GM18873 (cell line): ENCODE results near the gene BARHL1.

Source experiments
- ATAC-seq: cut with Tn5 transposase; IDR thresholded peaks from one replicate; pipeline ENCODE4 v1.9.1; 2021; ENCODE audit warnings: mild to moderate bottlenecking, moderate library complexity, moderate number of reproducible peaks; ENCODE audit not compliant: unreplicated experiment, low FRiP score

BARHL1 gene

DNA sequence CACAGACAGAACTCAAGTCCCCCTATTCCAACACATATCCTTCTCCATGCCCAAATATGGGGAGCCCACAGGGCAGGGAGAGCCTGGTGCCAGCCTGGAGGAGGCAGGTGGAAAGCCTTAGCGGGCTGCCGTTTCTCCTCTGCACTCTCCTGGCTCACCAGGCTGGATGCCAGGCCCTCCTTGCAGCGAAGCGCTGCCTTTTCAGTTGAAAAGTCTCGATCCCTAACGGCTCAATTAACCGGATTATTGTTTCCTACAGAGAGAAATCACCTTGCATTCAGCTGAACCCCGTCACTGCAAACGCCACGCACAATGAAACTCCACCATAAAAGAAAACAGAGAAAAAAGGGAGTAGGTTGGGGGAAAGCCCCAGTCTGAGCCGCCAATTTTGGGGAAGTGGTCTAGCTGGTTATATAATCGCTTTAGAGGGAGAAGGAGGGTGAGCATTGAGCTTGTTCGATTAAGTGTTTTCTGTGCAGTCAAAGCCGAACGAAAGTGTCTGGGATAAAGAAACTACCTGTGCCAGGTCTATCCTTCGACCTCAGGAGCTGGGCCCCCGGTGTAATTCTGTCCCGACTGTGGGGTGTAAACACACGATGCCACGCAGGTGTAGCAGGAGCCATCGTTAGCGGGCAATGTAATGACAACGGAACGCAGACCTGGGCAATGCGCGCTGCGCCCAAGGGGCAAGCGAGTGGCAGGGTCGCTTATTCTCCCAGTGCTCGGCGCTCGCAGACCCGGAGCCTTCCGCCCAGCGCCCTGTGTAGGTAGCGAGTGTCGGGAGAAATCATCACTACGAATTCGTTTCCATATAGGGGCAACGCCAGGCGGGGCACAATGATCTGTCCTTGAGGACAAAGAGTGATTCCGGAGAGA is 3.8 kb downstream of the BARHL1 start:
- no peak for ATAC-seq

DNA sequence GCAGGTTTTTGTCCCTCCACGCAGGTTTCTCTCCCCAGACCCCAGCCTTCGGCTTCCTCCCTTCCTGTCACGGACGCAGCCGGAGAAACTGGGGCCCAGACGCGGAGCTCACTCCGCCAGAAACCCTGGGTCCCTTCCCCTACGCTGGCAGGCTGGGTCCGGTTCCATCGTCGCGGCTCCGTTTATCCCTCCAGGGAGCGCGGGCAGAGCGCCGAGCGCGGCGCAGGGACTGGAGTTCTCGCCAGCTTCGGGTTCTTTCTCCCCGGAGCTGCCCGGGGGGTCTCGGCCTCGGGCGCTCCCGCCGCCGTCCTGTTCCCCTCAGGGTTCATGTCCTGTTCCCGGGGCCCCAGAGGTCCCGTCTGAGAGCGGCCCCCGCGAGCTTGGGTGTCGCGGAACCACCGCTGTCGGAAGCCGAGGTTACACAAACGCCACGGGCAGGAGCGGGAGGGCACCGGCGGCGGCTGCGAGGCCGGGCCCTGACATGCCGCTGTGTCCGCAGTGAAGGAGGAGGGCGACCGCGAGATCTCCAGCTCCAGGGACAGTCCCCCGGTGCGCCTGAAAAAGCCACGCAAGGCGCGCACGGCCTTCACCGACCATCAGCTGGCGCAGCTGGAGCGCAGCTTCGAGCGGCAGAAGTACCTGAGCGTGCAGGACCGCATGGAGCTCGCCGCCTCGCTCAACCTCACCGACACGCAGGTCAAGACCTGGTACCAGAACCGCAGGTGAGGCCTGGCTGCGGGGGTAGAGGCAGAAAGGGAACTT is 4.6 kb downstream of the BARHL1 start:
- ATAC-seq = no peak

DNA sequence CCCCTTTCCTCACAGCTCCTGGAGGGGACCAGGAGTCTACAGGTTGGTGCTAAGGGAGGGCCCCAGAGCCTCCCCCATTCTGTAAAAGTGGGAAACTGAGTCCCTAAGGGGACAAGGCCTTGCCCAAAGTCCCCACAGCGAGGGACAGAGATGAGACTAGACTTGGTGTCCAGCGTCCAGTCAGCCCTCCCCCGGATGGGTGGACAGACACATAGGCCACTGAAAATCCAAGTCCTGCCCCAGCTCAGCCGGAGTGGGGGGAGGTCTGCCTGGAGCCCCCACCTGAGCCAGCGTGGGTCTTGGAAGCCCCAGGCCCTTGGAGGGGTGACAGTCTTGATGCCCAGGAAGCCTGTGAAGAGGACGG is 5.2 kb downstream of the BARHL1 start:
- no peak for ATAC-seq

DNA sequence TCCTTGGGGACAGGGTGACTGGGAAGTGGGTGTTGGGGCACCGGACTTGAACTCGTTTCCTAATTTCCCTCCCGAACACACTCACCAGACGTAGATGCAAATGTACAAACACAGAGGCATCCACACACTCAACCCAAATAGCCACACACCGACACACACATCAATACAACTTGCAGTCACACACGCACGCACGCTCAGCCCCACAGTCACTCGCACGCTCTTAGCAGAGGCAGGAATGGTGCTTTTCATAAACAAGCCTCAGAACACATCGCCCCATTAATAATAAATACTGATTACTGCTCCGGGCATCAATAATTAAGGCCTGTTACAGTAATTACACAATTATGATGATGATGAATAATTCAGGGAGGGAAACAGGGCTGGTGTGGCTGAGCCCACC is 5.7 kb downstream of the BARHL1 start:
- ATAC-seq = no peak

DNA sequence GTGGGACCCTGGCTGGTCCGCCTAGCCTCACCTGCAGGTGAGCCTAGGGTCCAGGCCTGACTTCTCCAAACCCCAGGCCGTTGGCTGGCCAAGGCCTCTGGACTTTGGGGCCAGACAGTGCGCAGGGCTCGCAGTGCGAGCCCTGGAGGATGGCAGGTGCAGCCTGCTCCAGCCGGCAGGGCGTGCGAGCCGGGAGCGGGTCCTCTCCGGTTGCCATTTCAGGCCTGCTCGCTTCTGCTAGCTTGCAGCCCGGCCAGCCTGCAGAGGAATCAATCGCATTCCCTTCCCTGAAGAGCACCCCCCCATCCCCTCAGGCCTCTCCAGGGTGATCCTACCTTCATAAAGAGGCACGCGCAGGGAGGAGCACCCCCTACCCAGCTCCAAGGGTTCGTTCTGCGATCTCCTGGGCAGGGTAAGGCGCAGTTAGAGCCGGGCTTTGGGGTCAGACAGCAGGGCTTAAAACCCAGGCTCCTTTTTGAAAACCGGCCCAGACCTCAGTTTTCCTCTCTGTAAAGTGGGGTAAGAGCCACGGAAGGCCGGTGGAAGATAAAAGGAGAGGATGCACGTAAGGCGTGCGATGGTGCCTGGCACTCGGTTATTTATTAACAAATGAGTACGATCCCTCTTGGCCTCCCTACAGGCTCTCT is 6.2 kb downstream of the BARHL1 start:
- ATAC-seq = no peak

DNA sequence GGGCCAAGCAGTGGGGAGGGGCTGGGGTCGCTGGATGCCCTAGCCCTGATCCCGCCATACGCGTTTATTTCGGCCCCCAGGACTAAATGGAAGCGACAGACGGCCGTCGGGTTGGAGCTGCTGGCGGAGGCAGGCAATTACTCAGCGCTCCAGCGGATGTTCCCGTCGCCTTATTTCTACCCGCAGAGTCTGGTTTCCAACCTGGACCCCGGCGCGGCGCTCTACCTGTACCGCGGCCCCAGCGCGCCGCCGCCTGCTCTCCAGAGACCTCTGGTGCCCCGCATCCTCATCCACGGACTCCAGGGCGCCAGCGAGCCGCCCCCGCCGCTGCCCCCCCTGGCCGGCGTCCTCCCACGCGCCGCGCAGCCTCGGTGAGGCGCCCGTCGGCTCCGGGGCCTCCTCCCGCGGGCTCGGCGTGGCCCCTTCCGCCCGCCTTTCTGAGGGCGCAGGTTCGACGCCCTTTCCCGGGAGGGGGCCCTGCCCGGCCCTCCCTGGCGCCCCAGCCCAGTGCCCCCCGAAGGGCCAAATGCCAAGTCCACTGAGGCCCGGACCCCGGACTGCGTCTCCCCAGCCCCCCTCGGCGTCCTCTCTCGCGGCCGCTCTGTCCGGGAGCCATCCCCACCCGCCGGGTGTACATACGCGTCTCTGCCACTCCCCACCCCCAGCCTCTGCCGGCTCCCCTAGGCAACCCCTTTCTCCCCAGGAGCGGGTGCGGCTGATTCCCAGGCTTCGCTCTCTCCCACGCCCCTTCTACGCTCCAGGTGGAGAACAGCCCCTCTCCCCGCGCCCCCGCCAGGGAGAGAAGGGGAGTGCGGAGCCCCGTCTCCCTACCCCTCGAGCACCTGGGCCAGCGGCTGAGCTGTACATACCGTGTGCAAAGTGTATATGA is 7.0 kb downstream of the BARHL1 start:
- ATAC-seq = no peak

DNA sequence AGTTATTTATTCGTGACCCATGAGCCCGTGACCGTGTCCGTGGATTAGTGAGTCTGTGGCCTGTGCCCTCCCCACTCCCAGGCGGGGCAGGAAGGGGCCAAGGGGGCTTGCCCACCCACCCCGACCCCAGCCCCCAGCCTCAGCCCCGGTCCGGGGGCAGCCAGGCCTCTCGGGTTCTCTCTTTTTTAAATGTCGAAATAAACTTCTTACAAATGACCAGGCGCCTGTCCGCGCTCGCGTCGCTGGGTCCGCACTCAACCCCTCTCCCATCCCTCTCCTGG is 7.6 kb downstream of the BARHL1 start:
- no peak for ATAC-seq

DNA sequence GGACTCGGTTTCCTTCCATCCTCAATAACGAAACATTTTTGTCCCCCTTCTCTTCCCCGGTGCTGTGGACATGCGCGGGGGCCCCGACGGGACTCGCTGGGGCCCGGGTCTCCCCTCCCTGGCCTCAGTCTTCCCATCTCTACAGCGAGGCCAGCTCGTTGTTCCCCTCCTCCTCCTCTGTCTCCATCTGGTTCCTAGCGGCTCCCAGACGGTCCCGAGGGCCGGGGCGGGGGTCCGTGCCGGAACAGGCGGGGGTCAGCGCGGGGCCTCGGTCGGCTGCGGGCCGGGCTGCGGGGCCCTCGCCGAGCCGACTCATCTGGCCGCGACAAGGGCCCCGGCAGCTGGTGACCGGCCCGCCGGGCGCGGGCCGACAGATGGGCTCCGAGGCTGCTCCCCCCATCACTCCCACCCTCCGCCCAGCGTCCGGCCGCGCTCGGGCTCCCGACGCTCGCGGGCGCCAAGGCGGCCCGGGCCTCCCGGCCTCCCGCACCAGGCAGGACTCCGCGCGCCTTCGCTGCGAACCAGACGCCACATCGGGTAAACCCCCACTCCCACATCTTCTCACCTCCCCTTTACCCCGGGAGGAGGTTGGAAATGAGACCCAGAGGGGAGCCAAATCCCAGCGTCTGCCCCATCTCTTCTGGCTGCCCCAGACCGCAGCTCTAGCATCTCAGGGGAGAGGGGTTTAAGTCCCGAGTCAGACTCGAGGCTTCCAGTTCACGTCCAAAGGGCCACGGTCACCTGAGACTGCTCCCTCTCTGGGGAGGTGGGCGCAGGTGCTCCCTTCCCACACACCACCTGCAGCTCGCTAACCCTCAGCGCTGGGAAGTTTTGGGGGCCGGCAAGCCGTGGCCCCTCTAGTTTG is 8.1 kb downstream of the BARHL1 start:
- ATAC-seq = no peak

DNA sequence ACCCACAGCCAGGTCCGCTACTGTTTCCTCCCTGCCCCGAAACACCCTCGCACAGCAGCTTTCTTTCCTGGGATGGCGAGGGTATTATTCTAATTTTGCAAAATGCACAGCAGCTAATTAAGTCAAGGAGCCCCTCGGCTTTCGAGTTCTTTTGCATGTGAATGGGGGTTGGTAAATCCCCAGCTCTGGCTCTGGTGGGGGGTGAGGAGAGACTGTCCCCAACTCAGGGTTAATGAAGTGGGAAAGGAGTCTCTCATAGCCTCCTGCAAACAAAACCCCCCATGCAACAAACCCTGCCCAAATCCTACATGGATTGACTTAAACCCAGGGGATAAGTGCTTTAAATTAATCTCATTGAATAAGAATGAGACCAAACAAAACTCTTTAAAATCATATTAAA is 8.8 kb downstream of the BARHL1 start:
- no peak for ATAC-seq

DNA sequence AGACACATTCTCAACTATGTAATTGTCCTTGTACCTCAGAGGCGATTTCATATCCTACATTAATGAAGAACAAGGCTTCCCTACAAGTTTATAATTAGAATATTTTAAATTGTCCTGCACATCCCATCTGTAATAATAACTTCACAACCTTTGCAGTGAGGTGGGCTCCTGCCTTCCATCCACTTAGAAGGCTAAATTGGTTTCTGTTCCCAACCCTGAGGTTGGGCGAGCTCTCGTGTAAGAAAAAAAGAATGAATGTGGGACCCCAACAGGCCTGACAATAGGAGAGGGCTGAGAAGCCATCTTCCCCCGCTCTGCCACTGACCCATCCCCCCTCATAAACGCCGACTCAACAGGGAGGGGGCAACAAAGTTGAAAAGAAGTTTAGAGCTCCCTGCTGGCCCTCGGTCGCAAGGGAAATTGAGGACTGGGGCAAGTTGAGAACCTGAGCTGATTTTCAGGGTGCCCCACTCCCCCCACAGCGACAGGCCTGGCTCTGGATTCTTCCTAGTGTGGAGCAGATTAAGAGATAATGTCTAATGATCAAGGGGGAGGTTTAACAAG is 9.4 kb downstream of the BARHL1 start:
- no peak for ATAC-seq

DNA sequence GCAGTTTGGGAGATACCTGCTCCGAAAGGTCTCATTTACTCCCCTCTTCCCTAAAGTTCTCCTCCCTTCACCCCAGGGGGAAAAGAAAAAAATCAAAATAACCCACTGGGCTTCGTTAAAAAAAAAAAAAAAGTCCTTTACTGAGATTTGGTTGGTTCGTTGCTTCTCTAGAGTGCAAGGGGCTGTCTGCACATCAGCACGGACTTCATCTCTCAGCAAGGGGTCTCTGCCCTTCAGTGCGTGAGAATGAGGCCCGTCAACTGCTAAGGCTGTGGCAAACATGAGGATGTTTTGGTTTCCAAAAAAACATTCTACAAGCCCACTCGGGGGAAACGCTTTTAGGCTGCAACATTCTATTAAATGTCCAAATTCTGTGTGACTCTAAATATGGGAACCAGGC is 10.0 kb downstream of the BARHL1 start:
- no peak for ATAC-seq

DNA sequence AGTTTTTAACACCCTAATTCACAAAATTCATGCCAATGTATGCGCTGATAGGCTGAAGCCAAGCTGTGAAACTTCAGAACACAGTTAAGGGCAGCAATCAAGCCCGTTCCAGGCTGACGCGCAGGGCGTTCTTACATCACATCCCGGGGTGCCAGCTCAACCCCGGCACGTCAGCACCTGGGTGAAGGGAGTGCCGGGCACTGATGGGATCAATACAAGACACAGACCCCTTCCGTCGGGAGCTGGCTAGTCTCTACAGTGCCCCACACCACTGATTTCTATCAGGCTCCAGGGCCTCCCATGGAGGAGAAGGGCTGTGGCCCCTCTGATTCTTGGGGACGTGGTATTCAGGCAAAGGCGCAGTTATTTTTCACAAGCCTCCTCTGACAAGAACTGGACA is 12.0 kb downstream of the BARHL1 start:
- no peak for ATAC-seq

DNA sequence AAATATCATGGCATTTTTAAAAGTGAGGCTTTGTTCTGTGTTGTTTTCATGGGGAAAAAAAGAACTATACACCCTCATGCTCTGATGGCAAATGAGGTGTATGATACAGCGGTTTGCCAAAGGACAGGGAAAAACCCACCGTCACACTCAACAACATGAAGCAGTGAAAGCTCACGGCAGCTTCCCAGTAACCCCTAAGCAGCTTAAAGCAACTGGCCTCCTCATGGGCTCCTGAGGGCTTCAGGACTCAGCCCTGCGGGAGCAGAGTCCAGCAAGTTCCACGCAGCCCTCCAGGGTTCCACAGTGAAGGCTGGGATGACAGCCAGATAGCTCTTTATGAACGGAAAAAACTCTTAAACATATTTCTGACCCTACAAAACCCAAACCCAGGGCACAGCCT is 12.9 kb downstream of the BARHL1 start:
- ATAC-seq = no peak

DNA sequence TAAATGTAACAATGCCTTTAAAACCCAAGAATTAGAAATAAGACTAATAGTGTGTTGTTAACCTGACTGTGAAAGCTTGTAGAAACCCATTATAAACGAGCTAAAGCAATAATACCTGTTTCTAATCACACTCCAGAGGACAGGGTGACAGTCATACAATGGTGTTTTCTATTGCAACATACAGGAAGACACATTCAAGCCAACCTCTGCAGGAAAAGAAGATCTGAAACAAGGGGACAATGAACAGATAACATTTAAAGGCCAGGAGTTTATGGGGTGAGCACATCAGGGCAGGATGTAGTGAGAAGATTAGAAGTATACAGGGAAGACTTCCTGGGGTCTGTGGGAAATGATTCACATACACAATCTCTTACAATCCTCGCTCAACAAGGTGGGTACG is 13.8 kb downstream of the BARHL1 start:
- no peak for ATAC-seq

DNA sequence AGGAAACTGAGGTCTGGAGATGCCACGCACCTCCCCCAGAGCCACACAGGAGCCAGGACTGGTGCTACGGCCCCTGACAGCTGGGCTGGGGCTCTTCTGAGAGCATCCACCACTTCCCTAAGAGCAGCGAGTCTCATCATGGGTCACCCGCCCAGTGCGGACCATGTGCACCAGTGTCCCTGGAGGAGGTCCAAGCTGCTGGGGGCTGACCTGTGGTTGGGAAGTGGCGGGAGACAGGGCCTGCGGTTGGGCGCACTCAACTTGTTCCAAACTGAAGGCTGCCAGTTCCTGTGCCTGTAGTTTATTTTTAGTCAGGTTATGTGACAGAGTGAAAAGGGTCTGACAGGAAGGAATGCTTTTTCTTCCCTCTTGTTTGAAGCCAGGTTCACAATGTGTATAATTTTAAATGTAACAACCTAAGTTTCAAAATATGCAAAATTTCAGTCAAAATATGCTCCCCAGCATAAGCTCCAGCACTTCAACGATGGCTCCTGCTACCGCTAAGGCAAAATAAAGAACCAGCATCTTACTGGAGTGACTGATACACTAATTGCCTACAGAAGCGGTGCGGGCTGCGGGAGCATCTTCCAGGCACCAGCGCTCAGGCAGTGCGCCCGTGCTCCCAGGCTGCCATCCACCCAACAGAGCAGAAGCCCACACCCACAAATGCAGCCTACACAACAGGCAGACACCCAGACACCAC is 14.8 kb downstream of the BARHL1 start:
- no peak for ATAC-seq

DNA sequence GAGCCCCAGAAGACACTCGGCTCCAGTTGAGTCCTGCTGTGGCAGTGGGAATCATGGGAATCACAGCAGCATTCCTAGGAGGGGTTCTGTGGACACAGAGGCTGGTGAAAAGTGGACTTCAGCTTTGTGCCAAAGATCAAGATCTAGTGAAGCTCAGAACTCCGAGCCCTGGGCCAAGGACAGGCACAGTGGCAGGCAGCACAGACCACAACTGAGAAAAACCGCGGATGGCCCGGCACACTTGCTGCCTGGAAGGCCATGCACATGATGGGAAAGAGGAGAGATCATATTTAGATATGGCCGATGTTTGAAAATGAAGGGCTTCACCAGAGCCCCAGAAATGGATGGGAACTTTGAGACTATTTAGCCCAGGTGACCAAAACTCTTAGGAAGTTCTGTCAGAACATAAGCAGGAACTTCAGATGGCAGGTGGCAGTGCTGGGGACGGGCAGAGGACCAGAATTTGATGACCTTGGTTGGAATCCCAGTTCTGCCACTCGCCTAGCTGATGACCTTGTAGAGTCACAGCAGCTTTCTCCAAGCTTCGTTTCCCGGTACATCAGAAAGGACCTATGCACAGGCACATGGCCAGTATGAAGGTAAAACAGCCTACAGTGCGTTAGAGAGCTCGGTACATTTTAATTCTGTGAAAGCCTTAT is 18.0 kb downstream of the BARHL1 start:
- no peak for ATAC-seq

DNA sequence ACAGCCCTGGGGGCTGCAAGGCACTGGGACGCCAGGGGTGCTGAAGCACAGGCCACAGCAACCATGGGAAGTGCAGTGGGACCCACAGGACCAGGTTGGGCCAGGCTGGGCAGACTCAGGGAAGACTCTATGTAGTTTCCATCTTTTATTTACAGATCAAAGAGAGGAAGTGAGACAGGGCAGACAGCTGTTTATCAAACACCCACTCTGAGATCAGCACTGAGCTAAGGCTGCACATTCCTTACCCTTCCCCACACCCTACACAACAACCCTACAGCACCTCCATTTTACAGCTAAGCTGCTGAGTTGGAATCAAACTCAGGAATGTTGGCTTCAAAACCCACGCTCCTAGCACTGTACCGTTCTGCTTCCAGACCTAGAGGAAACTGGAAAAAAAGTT is 19.8 kb downstream of the BARHL1 start:
- no peak for ATAC-seq

DNA sequence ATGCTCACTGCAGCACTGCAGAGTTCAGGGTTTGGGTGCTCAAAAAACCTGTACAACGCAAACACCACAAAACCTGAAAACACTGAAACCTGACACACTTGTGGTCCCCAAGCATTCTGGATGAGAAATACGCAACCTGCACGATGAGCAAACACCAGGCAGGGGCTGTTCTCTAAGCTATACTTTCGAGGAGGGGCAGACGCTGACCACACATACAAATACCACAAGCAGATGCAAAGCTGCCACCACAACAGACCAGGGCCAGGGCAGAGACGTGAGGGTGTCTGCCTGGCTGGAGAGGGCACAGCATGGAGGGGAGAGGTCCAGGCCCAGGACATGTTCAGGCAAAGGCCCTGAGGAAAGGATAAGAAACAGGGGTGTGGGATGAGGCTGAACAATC is 23.0 kb downstream of the BARHL1 start:
- ATAC-seq = no peak
